Epithelial cell of esophagus (primary cell): ENCODE measurements around the gene KCNJ14.
"Not testable (repeated sequence)": the region's sequence is repeated elsewhere in the genome, so short reads cannot be mapped to it uniquely, and the experiment has no call there.

Source experiments
- DNase-seq: peaks from one replicate; pipeline ENCODE4 v3.0.0; 2010; ENCODE audit warnings: low read depth
- H3K4me3 ChIP-seq: 2 replicates; pipeline ENCODE4 v1.5.1; 2011; ENCODE audit warnings: mild to moderate bottlenecking, low read length, control low read depth
- CTCF ChIP-seq: IDR thresholded peaks from 2 replicates; pipeline ENCODE4 v1.5.1; 2011; ENCODE audit warnings: low read depth, mild to moderate bottlenecking, low read length, control low read depth, inconsistent platforms; ENCODE audit not compliant: insufficient read depth; ENCODE audit errors: missing control alignments

KCNJ14 gene

GRCh38 chr19:48481846-48482639 lies 26.7 kb downstream of the KCNJ14 start:
- TF ChIP-seq CTCF: no peak
- H3K4me3 ChIP-seq: no peak overlapping the region
- no peak for DNase-seq

- TF ChIP-seq CTCF: no peak
- no peak for DNase-seq
- H3K4me3 ChIP-seq: no peak overlapping the region
Observed at GRCh38 chr19:48483301-48483700, 27.9 kb downstream of the KCNJ14 start.

- no peak for TF ChIP-seq CTCF
Observed at GRCh38 chr19:48484247-48484893, 29.0 kb downstream of the KCNJ14 start.

GRCh38 chr19:48484931-48485612 lies 29.7 kb downstream of the KCNJ14 start:
- TF ChIP-seq CTCF: no peak
- DNase-seq: no peak
- no peak overlapping the region for H3K4me3 ChIP-seq

More at GRCh38 chr19:48484247-48484893, 29.0 kb downstream of the KCNJ14 start:
- DNase-seq: no peak
- H3K4me3 ChIP-seq: no peak overlapping the region

GRCh38 chr19:48486706-48487105 lies 31.3 kb downstream of the KCNJ14 start:
- peak; percentile 61 for DNase-seq
- not testable (repeated sequence) for H3K4me3 ChIP-seq

- no peak overlapping the region for H3K4me3 ChIP-seq
- DNase-seq: no peak
Observed at GRCh38 chr19:48487544-48487943, 32.2 kb downstream of the KCNJ14 start.

More at GRCh38 chr19:48487544-48487943, 32.2 kb downstream of the KCNJ14 start:
- no peak for TF ChIP-seq CTCF
